Sigmoid colon (tissue), 4 donors: Measurements from ENCODE around the gene CLCN4.

Source experiments
- CTCF ChIP-seq, 4 experiments: fragments of 450-650 bp in 3 of 4; fragments of 200-600 bp in 1 of 4; IDR thresholded peaks; one replicate each; pipeline ENCODE4 v1.5.1; 2016 to 2019; ENCODE audit warnings: antibody characterized with exemption in 4 of 4, mild to moderate bottlenecking in 3 of 4, moderate library complexity in 2 of 4
- EP300 ChIP-seq, 4 donors: sonication (generic); formaldehyde crosslinking; IDR thresholded peaks; one replicate each; pipeline ENCODE4 v1.6.1; 2017; ENCODE audit warnings: antibody characterized with exemption in 4 of 4

DNA sequence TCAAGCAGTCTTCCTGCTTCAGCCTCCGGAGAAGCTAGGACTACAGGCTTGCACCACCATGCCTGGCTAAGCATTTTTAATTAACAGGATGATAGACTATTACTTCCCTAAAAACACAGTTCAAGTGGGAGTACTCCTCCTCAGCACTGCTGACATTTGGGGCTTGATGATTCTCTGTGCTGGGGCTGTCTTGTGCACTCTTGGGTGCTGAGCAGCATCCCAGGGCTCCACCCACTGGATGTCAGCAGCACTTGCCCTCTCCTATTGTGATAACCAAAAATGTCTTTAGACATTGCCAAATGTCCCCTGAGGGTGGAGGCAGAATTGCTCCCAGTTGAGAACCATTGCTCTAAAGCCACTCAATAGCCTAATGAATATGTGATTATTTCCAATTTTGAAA, 60.4 kb downstream of the CLCN4 start:
- TF ChIP-seq CTCF (IDR thresholded peaks at IDR 0.05) (no peak), EP300 (IDR thresholded peaks at IDR 0.05) (no peak)
